Skin epidermis (tissue), 12 donors: ENCODE measurements around the gene TLL1.

ENCODE experiments used
- H3K27ac ChIP-seq, 21 experiments: fragments of 200-600 bp; sonication (generic) in 11 of 21; one replicate each; pipeline ENCODE4 v1.5.0; 2020; ENCODE audit warnings: mild to moderate bottlenecking in 3 of 21, inconsistent platforms in 2 of 21, moderate library complexity in 2 of 21
- H3K4me3 ChIP-seq, 7 experiments: fragments of 200-600 bp; sonication (generic) in 2 of 7; one replicate each; pipeline ENCODE4 v1.5.0; 2020; ENCODE audit warnings: inconsistent platforms in 2 of 7, mild to moderate bottlenecking in 2 of 7, moderate library complexity in 1 of 7

TLL1 gene

GRCh38 chr4:165872461-165873297 lies at the start of gene TLL1:
TSS of gene TLL1 (plus strand) at chr4:165873237. CDS start at chr4:165873905, 668 bp downstream.
- Histone ChIP-seq H3K4me3 (peak within 1 kb of the TSS; percentile 26 to 57 (median 48)), H3K27ac (peak within 1 kb of the TSS in 14 of 21 experiments; percentile 2 to 71 (median 50))

GRCh38 chr4:165826166-165826565 lies 46.9 kb upstream of the TLL1 start:
- no peak overlapping the region for H3K4me3 ChIP-seq
- H3K27ac ChIP-seq = no peak overlapping the region

GRCh38 chr4:165827018-165827417 lies 46.0 kb upstream of the TLL1 start:
- Histone ChIP-seq H3K27ac (no peak overlapping the region), H3K4me3 (no peak overlapping the region)

GRCh38 chr4:165828928-165829327 lies 44.1 kb upstream of the TLL1 start:
- Histone ChIP-seq H3K4me3 (no peak overlapping the region), H3K27ac (no peak overlapping the region)

- no peak overlapping the region for H3K27ac ChIP-seq
Measured at GRCh38 chr4:165834116-165834515, 38.9 kb upstream of the TLL1 start.

GRCh38 chr4:165838575-165838974 lies 34.5 kb upstream of the TLL1 start:
- H3K27ac ChIP-seq = peak overlapping the region in 2 of 21 experiments; percentile 18 to 29
- no peak overlapping the region for H3K4me3 ChIP-seq

More at GRCh38 chr4:165834116-165834515, 38.9 kb upstream of the TLL1 start:
- no peak overlapping the region for H3K4me3 ChIP-seq

- Histone ChIP-seq H3K4me3 (no peak overlapping the region), H3K27ac (peak overlapping the region in 4 of 21 experiments; percentile 12 to 37 (median 22))
Measured at GRCh38 chr4:165839615-165840333, 33.3 kb upstream of the TLL1 start.

- no peak overlapping the region for H3K27ac ChIP-seq
- no peak overlapping the region for H3K4me3 ChIP-seq
Measured at GRCh38 chr4:165842684-165843083, 30.4 kb upstream of the TLL1 start.

- no peak overlapping the region for H3K27ac ChIP-seq
- no peak overlapping the region for H3K4me3 ChIP-seq
Measured at GRCh38 chr4:165844161-165844560, 28.9 kb upstream of the TLL1 start.

- H3K4me3 ChIP-seq = no peak overlapping the region
- no peak overlapping the region for H3K27ac ChIP-seq
Measured at GRCh38 chr4:165851256-165851655, 21.8 kb upstream of the TLL1 start.

- no peak overlapping the region for H3K27ac ChIP-seq
Measured at GRCh38 chr4:165855191-165855590, 17.8 kb upstream of the TLL1 start.

GRCh38 chr4:165861363-165861762 lies 11.7 kb upstream of the TLL1 start:
- H3K4me3 ChIP-seq = no peak overlapping the region
- H3K27ac ChIP-seq = no peak overlapping the region

More at GRCh38 chr4:165855191-165855590, 17.8 kb upstream of the TLL1 start:
- H3K4me3 ChIP-seq = no peak overlapping the region

GRCh38 chr4:165864271-165864670 lies 8.8 kb upstream of the TLL1 start:
- H3K4me3 ChIP-seq = no peak overlapping the region
- no peak overlapping the region for H3K27ac ChIP-seq

GRCh38 chr4:165866019-165866650 lies 6.9 kb upstream of the TLL1 start:
- H3K27ac ChIP-seq = no peak overlapping the region
- H3K4me3 ChIP-seq = no peak overlapping the region

GRCh38 chr4:165867961-165868360 lies 5.1 kb upstream of the TLL1 start:
- H3K4me3 ChIP-seq = no peak overlapping the region
- no peak overlapping the region for H3K27ac ChIP-seq

GRCh38 chr4:165873298-165874071 lies 448 bp downstream of the TLL1 start:
- Histone ChIP-seq H3K4me3 (peak overlapping the region; percentile 26 to 57 (median 48)), H3K27ac (peak overlapping the region in 14 of 21 experiments; percentile 2 to 71 (median 50))

- H3K27ac ChIP-seq = peak overlapping the region in 10 of 21 experiments; percentile 17 to 71 (median 64)
Measured at GRCh38 chr4:165874072-165874790, 1.2 kb downstream of the TLL1 start.

GRCh38 chr4:165874791-165875371 lies 1.8 kb downstream of the TLL1 start:
- peak overlapping the region in 4 of 21 experiments; percentile 32 to 71 (median 68) for H3K27ac ChIP-seq
- peak overlapping the region; percentile 26 to 57 (median 48) for H3K4me3 ChIP-seq

More at GRCh38 chr4:165874072-165874790, 1.2 kb downstream of the TLL1 start:
- H3K4me3 ChIP-seq = peak overlapping the region; percentile 26 to 57 (median 48)
